ENCODE results near the gene SLC18A3.

The SLC18A3 gene

GRCh38 chr10:49627644-49628247, 17.6 kb downstream of the SLC18A3 start:
- no peak for DNase-seq (ENCODE audit: low read depth)

DNA sequence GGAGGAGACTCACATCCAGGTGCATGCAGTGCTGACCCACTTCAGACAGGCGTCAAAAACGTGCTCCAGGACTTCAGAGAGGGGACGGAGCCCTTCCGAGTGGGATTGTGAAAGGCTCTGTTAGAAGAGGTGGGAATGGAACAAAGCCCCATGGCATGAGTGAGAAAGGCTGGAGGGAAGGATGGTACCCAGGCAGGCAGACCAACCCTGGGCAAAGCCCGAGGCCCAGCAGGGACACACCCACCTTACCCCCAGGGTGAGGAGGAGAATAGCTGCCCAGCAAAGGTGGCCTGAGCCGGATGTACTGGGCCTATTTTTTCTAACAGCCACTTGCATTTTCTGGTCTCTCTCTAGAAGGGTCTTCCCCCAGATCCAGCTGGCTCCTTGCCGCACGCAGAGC, 18.5 kb downstream of the SLC18A3 start:
- no peak for DNase-seq (ENCODE audit: low read depth)

DNA sequence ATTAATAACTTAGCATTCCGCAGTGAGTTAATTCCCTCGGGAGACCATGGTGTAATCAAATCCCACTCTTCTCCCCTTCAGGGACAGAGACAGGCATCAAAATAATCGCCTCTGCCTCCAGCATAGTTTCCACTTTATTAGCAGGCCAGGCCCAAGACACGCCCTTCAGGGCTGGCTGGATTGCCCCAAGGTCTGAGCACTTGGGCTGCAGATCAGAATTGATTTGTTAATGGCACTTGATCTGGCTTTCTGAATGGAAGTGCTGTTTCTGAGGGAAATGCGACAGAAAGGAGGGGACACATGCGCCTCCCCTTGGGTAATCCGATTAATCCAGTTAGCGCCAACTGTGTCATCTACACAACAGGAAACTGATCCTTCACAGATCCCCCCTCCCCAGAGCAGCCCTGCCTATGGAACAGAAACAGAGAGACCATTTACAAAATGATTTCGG, 19.3 kb downstream of the SLC18A3 start:
- no peak for DNase-seq (ENCODE audit: low read depth)

GRCh38 chr10:49631975-49632374, 21.9 kb downstream of the SLC18A3 start:
- DNase-seq (ENCODE audit: low read depth): no peak

- no peak for DNase-seq (ENCODE audit: low read depth)
Observed at GRCh38 chr10:49632406-49633317, 22.6 kb downstream of the SLC18A3 start.

- no peak for DNase-seq (ENCODE audit: low read depth)
Observed at GRCh38 chr10:49633327-49634068, 23.4 kb downstream of the SLC18A3 start.

DNA sequence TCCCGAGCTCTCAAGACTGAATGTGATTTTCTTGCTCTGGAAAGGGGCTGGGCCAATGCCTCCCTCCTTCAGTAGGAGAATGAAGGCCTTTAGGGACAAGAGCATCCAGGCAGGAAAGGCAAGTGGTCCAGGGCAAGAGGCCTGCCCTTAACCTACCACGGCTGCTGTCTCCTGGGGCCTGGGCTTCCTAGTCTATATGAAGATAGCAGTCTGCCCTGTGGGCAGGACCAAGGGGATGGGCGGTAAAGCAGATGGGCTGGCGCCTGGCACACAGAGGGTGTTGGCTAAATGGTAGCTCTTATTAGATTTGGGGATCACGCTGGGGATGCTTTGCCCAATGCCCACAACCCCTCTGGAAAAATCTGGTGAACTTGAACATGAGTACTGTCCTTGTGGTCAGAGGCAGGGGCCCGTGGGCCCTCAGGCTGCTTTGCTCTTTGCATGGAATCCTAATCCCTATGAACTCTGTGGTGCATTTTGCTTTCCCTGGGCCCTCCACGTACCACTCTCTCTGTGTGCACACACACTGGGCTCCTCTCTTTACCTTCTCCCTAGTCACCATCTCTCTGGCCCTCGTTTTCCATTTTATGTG, 24.1 kb downstream of the SLC18A3 start:
- DNase-seq (ENCODE audit: low read depth): no peak

DNA sequence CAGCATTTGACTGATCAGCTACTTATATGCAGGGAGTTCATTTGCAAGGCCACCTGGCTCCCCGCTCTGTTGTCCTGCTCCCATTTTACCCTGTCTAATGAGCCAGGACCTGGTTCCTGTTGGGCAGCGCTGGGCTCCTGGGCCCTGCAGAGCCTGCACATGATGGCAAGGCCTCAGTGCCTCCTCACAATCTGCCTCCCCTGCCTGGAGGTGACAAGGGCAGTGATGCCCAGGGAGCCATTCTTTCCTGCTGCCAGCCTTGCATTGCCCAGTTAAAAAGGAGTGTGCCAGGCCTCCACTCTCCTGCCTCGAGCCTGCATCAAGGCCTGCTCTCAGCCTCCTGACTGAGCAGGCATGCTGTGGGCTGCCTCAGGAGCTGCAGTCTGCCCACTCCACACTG, 32.2 kb downstream of the SLC18A3 start:
- DNase-seq (ENCODE audit: low read depth): no peak

DNA sequence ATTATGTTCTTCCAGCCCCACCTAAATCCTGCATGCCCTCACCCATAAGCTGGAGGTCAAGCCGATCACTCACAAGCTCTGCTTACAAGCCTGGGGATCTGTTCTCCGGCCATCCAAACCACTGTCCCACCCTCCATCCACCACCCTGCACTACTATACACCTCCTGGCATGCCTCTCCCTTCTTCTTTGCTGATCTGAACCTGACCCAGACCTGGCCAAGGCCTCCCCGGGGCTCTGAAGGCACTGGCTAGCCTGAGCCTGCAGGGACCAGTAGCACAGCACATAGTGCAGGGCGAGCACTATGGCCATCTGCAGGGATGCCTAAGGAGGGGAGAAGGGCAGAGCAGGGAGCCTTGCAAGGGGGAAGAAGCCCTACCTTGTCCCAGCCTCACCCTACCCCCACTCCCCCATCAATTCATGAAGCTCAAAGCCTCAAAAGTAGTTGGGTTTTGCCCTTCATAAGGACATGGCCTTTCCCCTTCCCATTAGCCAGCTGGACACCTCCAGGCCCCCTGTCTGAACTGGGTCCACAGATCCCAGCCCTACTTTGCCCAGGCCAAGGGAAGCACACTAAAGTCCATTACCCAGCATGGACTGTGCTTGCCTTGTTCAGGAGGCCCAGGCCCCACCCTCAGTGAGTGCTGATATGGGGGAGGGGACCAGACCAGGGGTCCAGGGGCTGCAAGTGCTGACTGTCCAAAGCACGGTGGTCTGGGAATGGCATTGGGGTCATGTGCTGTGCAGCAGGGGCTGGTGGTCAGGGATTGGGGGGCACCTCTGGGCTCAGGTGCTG, 33.3 kb downstream of the SLC18A3 start:
- no peak for DNase-seq (ENCODE audit: low read depth)

DNA sequence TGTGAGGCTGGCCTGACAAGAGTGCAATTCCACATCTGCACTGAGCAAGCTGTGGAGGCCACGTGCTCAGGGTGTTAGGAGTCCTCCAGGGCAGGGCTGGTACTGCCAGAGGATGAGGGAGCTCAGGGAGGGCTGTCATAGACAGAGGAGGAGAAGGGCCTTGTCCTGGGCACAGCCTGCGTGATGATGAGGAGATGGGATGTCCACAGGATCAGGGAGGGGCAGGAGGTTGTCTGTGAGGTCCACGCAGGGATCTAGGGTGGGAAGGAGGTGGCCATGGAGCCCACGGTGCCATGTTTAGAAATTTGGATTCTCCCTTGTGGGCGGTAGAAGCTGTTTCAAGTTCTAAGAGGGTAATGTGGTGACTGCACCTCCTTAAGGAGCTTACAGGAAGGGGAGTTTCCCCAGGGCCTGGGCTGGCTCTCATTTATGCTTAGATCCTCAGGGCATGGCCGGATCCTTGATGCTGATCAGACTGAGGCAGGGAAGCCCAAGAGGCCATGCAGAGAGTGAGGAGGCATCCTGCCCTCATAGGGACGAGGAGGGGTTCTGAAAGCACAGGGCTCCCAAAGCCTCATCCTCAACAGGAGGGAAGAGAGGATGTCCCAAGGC, 34.0 kb downstream of the SLC18A3 start:
- DNase-seq (ENCODE audit: low read depth): no peak

DNA sequence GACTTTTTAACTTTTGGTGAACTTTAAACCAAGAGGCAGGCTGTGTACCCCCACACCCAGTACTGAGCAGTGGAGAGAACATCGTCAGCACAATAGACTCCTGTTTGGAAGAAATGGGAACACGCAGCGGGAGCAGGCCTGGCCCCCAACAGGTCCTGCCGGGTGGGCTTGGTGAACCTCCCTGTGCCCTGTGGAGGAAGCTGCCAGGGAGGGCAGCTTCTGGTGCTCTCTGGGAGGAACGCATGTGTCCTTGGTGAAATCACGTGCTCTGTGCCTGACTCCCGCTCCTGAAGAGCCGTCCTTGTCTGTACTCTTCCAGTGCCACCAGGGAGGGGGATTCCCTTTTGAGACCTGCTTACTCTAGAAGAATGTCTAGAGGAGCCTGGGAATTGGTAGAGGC, 35.3 kb downstream of the SLC18A3 start:
- no peak for DNase-seq (ENCODE audit: low read depth)

GRCh38 chr10:49645871-49646870, 36.1 kb downstream of the SLC18A3 start:
- no peak for DNase-seq (ENCODE audit: low read depth)

- DNase-seq (ENCODE audit: low read depth): no peak
Observed at GRCh38 chr10:49647554-49647953, 37.4 kb downstream of the SLC18A3 start.

- DNase-seq (ENCODE audit: low read depth): no peak
Observed at GRCh38 chr10:49647985-49648795, 38.1 kb downstream of the SLC18A3 start.

GRCh38 chr10:49649294-49649693, 39.2 kb downstream of the SLC18A3 start:
- no peak for DNase-seq (ENCODE audit: low read depth)

GRCh38 chr10:49649936-49650723, 40.0 kb downstream of the SLC18A3 start:
- DNase-seq (ENCODE audit: low read depth): no peak

DNA sequence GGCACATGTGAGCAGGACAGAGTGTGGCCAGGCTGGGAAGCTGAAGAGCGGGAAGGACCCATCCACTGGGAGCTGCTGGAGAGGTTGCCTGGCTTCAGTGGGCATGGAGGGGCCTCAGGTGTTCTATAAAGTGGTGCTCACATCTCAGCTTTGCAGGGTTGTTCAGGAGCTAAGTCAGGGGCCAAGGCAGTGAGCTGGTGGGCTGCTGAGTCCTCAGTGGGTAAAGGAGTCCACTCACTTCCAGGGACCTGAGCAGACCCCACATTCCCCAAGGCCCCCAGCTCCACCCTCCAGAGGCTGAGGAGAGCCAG, 40.6 kb downstream of the SLC18A3 start:
- no peak for DNase-seq (ENCODE audit: low read depth)

All from stromal cell of bone marrow (primary cell).